Nephron progenitor cell (in vitro differentiated cells): Measurements from ENCODE around the gene NPPB.

Experiments used
- DNase-seq: peaks from one replicate; pipeline ENCODE4 v3.0.0; 2021
- H3K27ac Mint-ChIP-seq: 2 replicates; pipeline ENCODE4 v1.8.0; 2021; ENCODE audit warnings: mild to moderate bottlenecking, moderate library complexity, mixed read lengths
- H3K27me3 Mint-ChIP-seq: 2 replicates; pipeline ENCODE4 v1.8.0; 2021; ENCODE audit warnings: mild to moderate bottlenecking, low read depth, mixed read lengths; ENCODE audit not compliant: poor library complexity
- H3K36me3 Mint-ChIP-seq: 2 replicates; pipeline ENCODE4 v1.8.0; 2021; ENCODE audit warnings: low read depth, mixed read lengths
- H3K4me1 Mint-ChIP-seq: 2 replicates; pipeline ENCODE4 v1.8.0; 2021; ENCODE audit warnings: mixed read lengths
- H3K4me3 Mint-ChIP-seq: 2 replicates; pipeline ENCODE4 v1.8.0; 2021; ENCODE audit warnings: mild to moderate bottlenecking, moderate library complexity, mixed read lengths
- H3K9me3 Mint-ChIP-seq: 2 replicates; pipeline ENCODE4 v1.8.0; 2021; ENCODE audit warnings: mild to moderate bottlenecking, moderate library complexity, mixed read lengths
- TF ChIP-seq, protein P1 (sequence below): fragments of 200-600 bp; sonication (generic); IDR thresholded peaks from 2 replicates; pipeline ENCODE4 v1.5.0; 2021; ENCODE audit warnings: antibody characterized with exemption

Gene NPPB

DNA sequence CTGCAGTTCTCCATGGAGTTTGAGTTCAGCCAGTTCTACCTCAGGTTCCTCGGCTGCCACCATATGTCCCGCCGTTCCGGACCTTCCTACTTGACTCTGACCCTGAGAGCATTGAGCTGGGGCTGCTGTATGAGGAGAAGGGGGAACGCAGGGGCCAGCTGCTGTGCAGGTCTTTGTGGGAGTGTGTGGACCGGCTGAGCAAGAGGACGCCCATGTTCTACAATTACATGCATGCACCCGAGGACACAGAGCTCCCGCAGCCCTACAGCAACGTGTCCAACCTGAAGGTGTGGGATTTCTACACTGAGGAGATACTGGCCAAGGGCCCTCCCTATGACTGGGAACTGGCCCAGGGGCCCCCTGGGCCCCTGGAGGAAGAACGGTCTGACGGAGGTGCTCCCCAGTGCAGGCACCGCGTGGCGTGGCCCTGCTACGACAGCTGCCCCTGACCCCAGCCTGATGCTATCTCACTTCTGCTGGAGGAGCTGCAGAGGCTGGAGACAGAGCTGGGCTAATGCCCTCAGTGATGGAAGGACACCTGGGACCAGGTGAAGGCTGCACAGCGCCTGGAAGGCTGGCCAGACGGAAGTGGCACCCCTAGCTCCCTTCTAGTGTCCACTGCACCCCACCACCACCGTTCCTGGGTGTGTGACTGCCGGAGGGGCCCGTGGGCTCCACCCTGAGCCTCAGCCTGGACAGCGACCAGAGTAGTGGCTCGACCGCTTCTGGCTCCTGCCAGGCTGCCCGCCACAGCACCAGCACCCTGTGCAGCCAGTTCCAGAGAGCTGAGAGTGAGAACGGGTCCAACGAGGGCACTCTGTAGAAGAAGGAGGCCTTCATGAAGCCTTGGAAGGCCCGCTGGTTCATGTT is 20.8 kb upstream of the NPPB start:
- Mint-ChIP-seq H3K27me3 (peaks cover 12% of the 10 kb centered on the region), H3K4me3 (no peak overlapping the region), H3K9me3 (no peaks in the 10 kb centered on the region), H3K36me3 (no peaks in the 10 kb centered on the region), H3K4me1 (peaks cover 45% of the 10 kb centered on the region), H3K27ac (no peak overlapping the region)
- DNase-seq: no peak
- TF ChIP-seq, protein P1, sequence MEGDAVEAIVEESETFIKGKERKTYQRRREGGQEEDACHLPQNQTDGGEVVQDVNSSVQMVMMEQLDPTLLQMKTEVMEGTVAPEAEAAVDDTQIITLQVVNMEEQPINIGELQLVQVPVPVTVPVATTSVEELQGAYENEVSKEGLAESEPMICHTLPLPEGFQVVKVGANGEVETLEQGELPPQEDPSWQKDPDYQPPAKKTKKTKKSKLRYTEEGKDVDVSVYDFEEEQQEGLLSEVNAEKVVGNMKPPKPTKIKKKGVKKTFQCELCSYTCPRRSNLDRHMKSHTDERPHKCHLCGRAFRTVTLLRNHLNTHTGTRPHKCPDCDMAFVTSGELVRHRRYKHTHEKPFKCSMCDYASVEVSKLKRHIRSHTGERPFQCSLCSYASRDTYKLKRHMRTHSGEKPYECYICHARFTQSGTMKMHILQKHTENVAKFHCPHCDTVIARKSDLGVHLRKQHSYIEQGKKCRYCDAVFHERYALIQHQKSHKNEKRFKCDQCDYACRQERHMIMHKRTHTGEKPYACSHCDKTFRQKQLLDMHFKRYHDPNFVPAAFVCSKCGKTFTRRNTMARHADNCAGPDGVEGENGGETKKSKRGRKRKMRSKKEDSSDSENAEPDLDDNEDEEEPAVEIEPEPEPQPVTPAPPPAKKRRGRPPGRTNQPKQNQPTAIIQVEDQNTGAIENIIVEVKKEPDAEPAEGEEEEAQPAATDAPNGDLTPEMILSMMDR: no peak

DNA sequence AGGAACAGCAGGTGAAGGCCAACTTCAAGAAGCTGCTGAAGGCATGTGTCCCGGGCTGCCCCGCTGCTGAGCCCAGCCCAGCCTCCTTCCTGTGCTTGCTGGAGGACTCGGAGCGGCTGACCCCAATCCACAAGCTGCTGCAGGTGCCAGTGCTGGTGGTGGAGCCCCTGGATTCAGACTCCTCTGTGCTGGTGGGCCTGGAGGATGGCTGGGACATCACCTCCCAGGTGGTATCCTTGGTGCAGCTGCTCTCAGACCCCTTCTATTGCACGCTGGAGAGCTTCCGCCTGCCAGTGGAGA is 20.1 kb upstream of the NPPB start:
- Mint-ChIP-seq H3K36me3 (no peaks in the 10 kb centered on the region), H3K27ac (no peak overlapping the region), H3K27me3 (peaks cover 9% of the 10 kb centered on the region), H3K9me3 (no peaks in the 10 kb centered on the region), H3K4me3 (no peak overlapping the region), H3K4me1 (peaks cover 51% of the 10 kb centered on the region)
- TF ChIP-seq, protein P1: no peak
- DNase-seq: no peak

DNA sequence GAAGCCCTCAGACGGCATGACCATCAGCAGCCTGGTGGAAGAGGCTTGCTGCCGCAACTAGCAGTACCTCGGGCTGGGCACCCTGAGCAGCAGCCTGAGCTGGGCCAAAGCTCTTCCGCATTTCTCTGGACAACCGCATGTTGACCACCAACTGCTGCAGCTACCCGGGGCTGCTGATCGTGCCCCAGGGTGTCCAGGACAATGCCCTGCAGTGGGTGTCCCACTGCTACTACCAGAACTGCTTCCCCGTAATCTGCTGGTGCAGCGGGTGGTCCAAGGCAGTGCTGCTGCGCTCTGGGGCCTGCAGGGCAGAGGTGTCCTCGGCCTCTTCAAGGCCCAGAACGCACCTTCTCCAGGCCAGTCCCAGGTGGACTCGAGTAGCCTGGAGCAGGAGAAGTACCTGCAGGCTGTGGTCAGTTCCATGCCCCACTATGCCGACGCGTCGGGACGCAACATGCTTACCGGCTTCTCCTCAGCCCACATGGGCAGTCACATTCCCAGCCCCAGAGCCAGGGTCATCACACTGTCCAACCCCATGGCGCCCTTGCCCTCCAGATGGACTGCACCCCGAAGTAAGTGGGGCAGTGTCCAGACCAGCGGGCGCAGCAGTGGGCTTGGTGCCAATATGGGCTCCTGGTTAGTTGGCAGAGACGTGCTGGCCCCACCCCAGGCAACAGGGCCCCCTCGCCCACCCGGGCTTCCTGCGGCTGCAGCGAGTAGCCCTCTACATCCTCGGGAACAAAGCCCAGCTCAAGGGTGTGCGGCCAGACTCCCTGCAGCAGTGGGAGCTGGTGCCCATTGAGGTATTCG is 19.5 kb upstream of the NPPB start:
- H3K36me3 Mint-ChIP-seq: no peaks in the 10 kb centered on the region
- no peaks in the 10 kb centered on the region for H3K9me3 Mint-ChIP-seq
- H3K4me3 Mint-ChIP-seq: no peak overlapping the region
- peaks cover 55% of the 10 kb centered on the region for H3K4me1 Mint-ChIP-seq
- DNase-seq: no peak
- TF ChIP-seq, protein P1: no peak
- no peak overlapping the region for H3K27ac Mint-ChIP-seq
- H3K27me3 Mint-ChIP-seq: peaks cover 9% of the 10 kb centered on the region

DNA sequence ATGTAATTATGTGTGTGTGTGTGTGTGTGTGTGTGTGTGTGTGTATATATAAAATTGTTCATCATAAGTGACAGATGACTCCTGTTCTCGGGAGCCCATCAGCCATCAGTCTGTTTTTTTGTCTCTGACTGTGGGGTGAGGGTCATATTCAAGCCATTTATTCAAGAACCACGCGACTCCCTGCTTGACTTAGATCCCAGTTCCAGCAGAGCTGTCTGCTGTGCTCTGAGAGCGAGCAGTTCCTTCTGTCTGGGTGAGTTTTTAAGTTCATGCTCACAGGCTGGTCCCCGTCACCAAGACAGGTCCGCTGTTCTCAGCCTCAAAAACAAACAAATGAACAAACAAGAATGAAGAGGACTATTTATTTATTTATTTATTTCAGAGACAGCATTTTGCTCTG is 18.3 kb upstream of the NPPB start:
- TF ChIP-seq, protein P1: no peak
- no peaks in the 10 kb centered on the region for H3K36me3 Mint-ChIP-seq
- DNase-seq: no peak
- H3K4me1 Mint-ChIP-seq: peaks cover 50% of the 10 kb centered on the region
- no peak overlapping the region for H3K4me3 Mint-ChIP-seq
- no peaks in the 10 kb centered on the region for H3K9me3 Mint-ChIP-seq
- H3K27me3 Mint-ChIP-seq: peaks cover 4% of the 10 kb centered on the region
- H3K27ac Mint-ChIP-seq: no peak overlapping the region

DNA sequence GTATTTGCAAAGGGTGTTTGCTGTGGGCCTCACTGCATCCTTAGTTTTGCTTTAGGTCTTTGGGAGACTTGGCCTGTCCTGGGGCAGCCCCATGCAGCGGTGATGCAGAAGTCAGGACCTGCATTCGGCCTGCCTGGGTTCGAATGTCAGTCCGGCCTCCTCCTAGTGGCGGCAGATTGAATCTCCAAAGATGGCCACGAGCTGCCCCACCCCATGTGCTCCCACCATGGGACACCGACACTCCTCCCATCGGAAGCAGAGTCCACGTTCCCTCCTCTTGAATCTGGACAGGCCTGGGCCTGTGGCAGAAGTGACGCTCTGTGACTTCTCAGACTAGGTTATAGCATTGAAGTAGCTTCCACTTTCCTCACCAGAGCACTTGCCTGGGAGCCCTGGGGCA is 16.3 kb upstream of the NPPB start:
- no peaks in the 10 kb centered on the region for H3K9me3 Mint-ChIP-seq
- TF ChIP-seq, protein P1: no peak
- H3K27ac Mint-ChIP-seq: no peak overlapping the region
- DNase-seq: no peak
- peaks cover 41% of the 10 kb centered on the region for H3K4me1 Mint-ChIP-seq
- no peaks in the 10 kb centered on the region for H3K36me3 Mint-ChIP-seq
- no peak overlapping the region for H3K4me3 Mint-ChIP-seq
- peaks cover 10% of the 10 kb centered on the region for H3K27me3 Mint-ChIP-seq
